Skin of body (tissue), 2 donors: ENCODE data around the gene DCP1B. TPM values are rescaled to one million over a fixed set of nuclear protein-coding genes. Genes with fewer than 3 reads are reported as not detected.

Experiments
- DNase-seq: peaks from one replicate; lab custom pipeline; 2025; lab: John Stamatoyannopoulos, UW
- total RNA-seq: library from RNA; depleted of rRNA; stranded (reverse); fragments of >200 nt; gene quantifications from one replicate; pipeline ENCODE4 v1.2.3, GENCODE V29; 2014

DCP1B gene
- total RNA-seq, 1 donor from 2014 or later: 5.7 TPM

GRCh38 chr12:1906579-1906978, 97.7 kb downstream of the DCP1B start:
- no peak for DNase-seq

GRCh38 chr12:1904875-1905274, 99.4 kb downstream of the DCP1B start:
- no peak for DNase-seq

GRCh38 chr12:1896964-1897363, 107.3 kb downstream of the DCP1B start:
- no peak for DNase-seq

Other genes starting within 250 kb of the DCP1B start
- gene LRTM2, start 183.9 kb downstream of the DCP1B start, total RNA-seq: 0.20 TPM
- gene CACNA2D4, start 85.8 kb downstream of the DCP1B start, total RNA-seq: 1.9 TPM
- 4.3 TPM for gene CACNA1C, start 48.5 kb upstream of the DCP1B start, total RNA-seq